Uterus (tissue), 4 donors: ENCODE data around the gene ZNF583. TPM values are rescaled to one million over a fixed set of nuclear protein-coding genes. Genes with fewer than 3 reads are reported as not detected.

Source experiments
- DNase-seq, 2 donors: peaks; one replicate each; pipeline ENCODE4 v3.0.0-alpha.2; 2019 to 2020
- H3K27ac ChIP-seq, 2 donors: fragments of 200-600 bp; sonication (generic); 1 replicate in 1 of 2; 2 replicates in 1 of 2; pipeline ENCODE4 v1.5.1; 2016 to 2018
- H3K27me3 ChIP-seq, 2 donors: fragments of 200-600 bp; sonication (generic); one replicate each; pipeline ENCODE4 v1.5.1; 2018 to 2019; ENCODE audit warnings: control low read depth in 1 of 2
- H3K36me3 ChIP-seq, 2 donors: fragments of 200-600 bp; sonication (generic); one replicate each; pipeline ENCODE4 v1.5.1; 2019; ENCODE audit warnings: control low read depth in 1 of 2
- H3K4me1 ChIP-seq, 2 donors: fragments of 200-600 bp; sonication (generic); one replicate each; pipeline ENCODE4 v1.5.1; 2018 to 2019; ENCODE audit warnings: control low read depth in 1 of 2
- H3K4me3 ChIP-seq, 2 donors: fragments of 200-600 bp; sonication (generic); 1 replicate in 1 of 2; 2 replicates in 1 of 2; pipeline ENCODE4 v1.5.1; 2018 to 2019; ENCODE audit warnings: mild to moderate bottlenecking in 1 of 2
- H3K9me3 ChIP-seq, 2 donors: fragments of 200-600 bp; sonication (generic); one replicate each; pipeline ENCODE4 v1.5.1; 2019; ENCODE audit warnings: control low read depth in 1 of 2
- CTCF ChIP-seq, 4 experiments: fragments of 200-600 bp in 2 of 4; fragments of 450-650 bp in 2 of 4; sonication (generic) in 2 of 4; IDR thresholded peaks; one replicate each; pipeline ENCODE4 v1.5.1; 2016 to 2019; ENCODE audit warnings: antibody characterized with exemption in 4 of 4, mild to moderate bottlenecking in 2 of 4, moderate library complexity in 1 of 4
- POLR2A ChIP-seq, 2 donors: fragments of 450-650 bp; IDR thresholded peaks; one replicate each; pipeline ENCODE4 v1.6.1; 2016; ENCODE audit warnings: antibody characterized with exemption in 2 of 2, mild to moderate bottlenecking in 1 of 2, moderate library complexity in 1 of 2
- intact Hi-C: fragments of 100-400 bp; cut with DNase I; formaldehyde crosslinking; loops from one replicate; pipeline ENCODE4 v1.15.1; 2023; ENCODE audit warnings: low total_unique reads
- total RNA-seq, 4 donors: library from RNA; depleted of rRNA in 3 of 4; stranded (reverse); fragments of >200 nt in 3 of 4; gene quantifications; one replicate each; pipeline versions ENCODE4 v1.1.0 to v1.2.4, GENCODE V29; 2014 to 2023
- donor health status: DM: yes; HTN: yes; CAD: no.

ZNF583 gene
- total RNA-seq, 4 donors from 2014 or later: 1.5 to 25.1 (median 14.4) TPM

GRCh38 chr19:56404705-56405056 is 549 bp downstream of the ZNF583 start:
- Histone ChIP-seq H3K27ac (peak overlapping the region in 1 of 2 donors; percentile 94), H3K36me3 (no peaks in the 10 kb centered on the region), H3K4me3 (peak overlapping the region; percentile 79 to 83), H3K9me3 (peaks cover 0 to 17% of the 10 kb centered on the region in 2 donors), H3K4me1 (peaks cover 0 to 6% of the 10 kb centered on the region in 2 donors), H3K27me3 (no peaks in the 10 kb centered on the region)
- TF ChIP-seq CTCF (IDR thresholded peaks at IDR 0.05) (no peak), POLR2A (IDR thresholded peaks at IDR 0.05) (no peak)
- intact Hi-C loops: no loop called here
- DNase-seq: no peak

- no peak for DNase-seq
- Histone ChIP-seq H3K27me3 (no peaks in the 10 kb centered on the region), H3K36me3 (no peaks in the 10 kb centered on the region), H3K4me3 (peak overlapping the region in 1 of 2 donors; percentile 83), H3K4me1 (peaks cover 0 to 6% of the 10 kb centered on the region in 2 donors), H3K27ac (no peak overlapping the region), H3K9me3 (peaks cover 0 to 18% of the 10 kb centered on the region in 2 donors)
- intact Hi-C loops: no loop called here
- TF ChIP-seq POLR2A (IDR thresholded peaks at IDR 0.05) (no peak), CTCF (IDR thresholded peaks at IDR 0.05) (no peak)
These were observed 930 bp downstream of the ZNF583 start for GRCh38 chr19:56405062-56405461.

DNA sequence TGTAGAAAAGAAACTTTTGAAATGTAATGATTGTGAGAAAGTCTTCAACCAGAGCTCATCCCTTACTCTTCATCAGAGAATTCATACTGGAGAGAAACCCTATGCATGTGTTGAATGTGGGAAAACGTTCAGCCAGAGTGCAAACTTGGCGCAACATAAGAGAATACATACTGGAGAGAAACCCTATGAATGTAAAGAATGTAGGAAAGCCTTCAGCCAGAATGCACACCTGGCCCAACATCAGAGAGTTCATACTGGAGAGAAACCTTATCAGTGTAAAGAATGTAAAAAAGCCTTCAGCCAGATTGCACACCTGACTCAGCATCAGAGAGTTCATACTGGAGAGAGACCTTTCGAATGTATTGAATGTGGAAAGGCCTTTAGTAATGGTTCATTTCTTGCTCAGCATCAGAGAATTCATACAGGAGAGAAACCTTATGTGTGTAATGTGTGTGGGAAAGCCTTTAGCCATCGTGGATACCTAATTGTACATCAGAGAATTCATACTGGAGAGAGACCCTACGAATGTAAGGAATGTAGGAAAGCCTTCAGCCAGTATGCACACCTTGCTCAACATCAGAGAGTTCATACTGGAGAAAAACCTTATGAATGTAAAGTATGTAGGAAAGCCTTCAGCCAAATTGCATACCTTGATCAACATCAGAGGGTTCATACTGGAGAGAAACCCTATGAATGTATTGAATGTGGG is 19.3 kb downstream of the ZNF583 start:
- Histone ChIP-seq H3K9me3 (peaks cover 0 to 99% of the 10 kb centered on the region in 2 donors), H3K4me3 (no peak overlapping the region), H3K27me3 (no peaks in the 10 kb centered on the region), H3K36me3 (no peaks in the 10 kb centered on the region), H3K27ac (no peak overlapping the region), H3K4me1 (no peaks in the 10 kb centered on the region)
- intact Hi-C loops: no loop called here
- TF ChIP-seq CTCF (IDR thresholded peaks at IDR 0.05): no peak
- DNase-seq: no peak

DNA sequence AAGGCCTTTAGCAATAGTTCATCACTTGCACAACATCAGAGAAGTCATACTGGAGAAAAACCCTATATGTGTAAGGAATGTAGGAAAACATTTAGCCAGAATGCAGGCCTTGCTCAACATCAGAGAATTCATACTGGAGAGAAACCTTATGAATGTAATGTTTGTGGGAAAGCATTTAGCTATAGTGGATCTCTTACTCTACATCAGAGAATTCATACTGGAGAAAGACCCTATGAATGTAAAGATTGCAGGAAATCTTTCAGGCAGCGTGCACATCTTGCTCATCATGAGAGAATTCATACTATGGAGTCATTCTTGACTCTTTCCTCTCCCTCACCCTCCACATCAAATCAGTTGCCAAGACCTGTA is 19.8 kb downstream of the ZNF583 start:
- Histone ChIP-seq H3K9me3 (peaks cover 0 to 99% of the 10 kb centered on the region in 2 donors), H3K36me3 (no peaks in the 10 kb centered on the region), H3K4me1 (no peaks in the 10 kb centered on the region), H3K27me3 (no peaks in the 10 kb centered on the region), H3K27ac (no peak overlapping the region), H3K4me3 (no peak overlapping the region)
- intact Hi-C loops: no loop called here
- no peak for DNase-seq
- no peak for TF ChIP-seq POLR2A (IDR thresholded peaks at IDR 0.05)
- TF ChIP-seq CTCF (IDR thresholded peaks at IDR 0.05): no peak

GRCh38 chr19:56441206-56441792 is 37.2 kb downstream of the ZNF583 start:
- no peaks in the 10 kb centered on the region for H3K36me3 ChIP-seq
- H3K4me1 ChIP-seq: no peaks in the 10 kb centered on the region
- no peak overlapping the region for H3K27ac ChIP-seq
- TF ChIP-seq CTCF (IDR thresholded peaks at IDR 0.05): no peak
- no peak for TF ChIP-seq POLR2A (IDR thresholded peaks at IDR 0.05)
- peaks cover 0 to 80% of the 10 kb centered on the region in 2 donors for H3K9me3 ChIP-seq
- no peak for DNase-seq
- H3K4me3 ChIP-seq: no peak overlapping the region
- intact Hi-C loops: no loop called here
- H3K27me3 ChIP-seq: no peaks in the 10 kb centered on the region
